GM19239 (cell line): ENCODE measurements around the gene EIF4EBP2.

Experiments used
- DNase-seq: peaks from one replicate; pipeline ENCODE4 v3.0.0; 2011; ENCODE audit warnings: low spot score; ENCODE audit not compliant: insufficient read length
- FAIRE-seq: peaks from 2 replicates; lab custom pipeline; 2011; peaks lifted over from hg19 to GRCh38; lab: Jason Lieb, UNC

EIF4EBP2 gene

DNA sequence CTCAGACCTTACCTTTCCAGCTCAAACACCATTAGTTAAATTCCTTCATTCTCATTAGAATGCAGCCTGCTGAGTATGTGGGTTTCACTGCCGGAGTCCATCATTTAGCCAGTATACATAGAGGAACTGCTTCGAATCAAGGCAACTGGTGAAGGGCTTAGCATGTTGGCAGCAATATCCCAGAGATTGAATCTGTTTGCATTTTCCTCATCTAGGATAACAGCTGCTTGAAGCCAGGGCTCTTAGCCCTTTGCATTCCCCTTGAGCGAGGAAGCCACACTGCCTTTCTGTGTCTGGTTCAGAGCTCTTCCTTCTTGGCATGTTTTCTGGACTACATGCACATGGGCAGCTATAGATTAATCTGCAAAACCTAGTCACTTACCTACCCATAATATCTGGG, 22.9 kb downstream of the EIF4EBP2 start:
- FAIRE-seq (no peak), DNase-seq (no peak)

DNA sequence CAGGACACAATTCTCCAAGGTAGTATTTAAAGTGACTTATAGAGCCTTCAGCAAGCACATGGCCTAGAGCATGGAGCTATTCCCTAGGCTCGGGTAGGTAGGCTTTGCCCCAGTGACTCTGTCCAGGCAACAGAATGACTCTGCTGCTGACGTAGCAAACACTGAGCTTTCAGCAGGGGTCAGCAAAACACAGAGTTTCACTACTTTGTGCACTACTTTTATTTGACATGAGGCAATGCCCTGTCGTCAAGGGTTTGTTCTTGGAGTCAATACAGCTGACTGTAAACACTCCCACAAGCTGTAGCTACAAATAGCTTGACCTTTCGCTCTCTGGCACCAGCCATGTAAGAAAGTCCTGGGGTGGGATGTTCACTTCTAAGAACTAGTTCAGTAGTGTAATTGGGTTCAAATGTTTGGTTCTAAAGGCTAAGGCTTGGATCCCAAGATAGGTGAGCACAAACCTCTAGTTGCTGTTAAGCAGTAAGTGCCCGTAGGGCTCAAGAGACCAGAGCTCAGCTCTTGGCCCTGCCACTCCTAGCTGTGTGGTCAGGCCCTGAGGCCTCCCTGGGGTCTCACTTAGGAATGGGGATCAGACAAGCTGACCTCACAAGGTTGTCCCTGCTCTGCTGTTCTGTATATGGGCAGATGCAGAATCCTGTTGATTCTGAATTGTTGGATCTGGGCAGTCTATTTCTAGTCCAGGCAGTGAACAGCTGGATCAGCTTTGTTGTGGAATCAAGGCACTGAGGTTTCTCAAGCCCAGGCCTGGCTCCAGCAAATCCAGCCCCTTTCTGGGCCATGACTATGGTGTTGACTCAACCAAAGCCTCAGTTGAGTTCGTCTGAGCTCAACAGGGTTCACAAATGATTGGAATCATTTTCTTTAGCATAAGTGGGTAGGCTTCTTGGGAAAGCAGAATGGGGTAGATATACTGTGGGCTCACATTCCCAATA, 26.8 kb downstream of the EIF4EBP2 start:
- FAIRE-seq (no peak), DNase-seq (no peak)

DNA sequence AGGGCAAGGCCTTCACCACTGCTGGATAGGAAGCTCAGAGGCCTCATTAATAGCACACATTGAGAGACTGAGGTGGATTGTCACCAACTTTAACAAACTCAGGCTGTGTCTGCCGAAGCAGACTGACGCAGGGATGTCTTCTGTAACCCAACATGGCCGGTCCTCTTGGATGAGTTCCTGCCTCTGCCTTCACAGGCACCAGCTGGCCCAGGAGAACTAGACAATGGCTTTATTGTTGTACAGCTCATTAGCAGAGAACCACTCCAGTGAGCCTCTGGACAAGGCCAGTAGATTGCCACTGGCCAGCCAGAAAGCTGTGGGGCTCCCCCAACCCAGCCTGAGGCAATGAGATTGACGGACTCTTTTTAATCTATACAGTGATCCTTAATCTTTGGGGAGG, 28.2 kb downstream of the EIF4EBP2 start:
- no peak for FAIRE-seq

DNA sequence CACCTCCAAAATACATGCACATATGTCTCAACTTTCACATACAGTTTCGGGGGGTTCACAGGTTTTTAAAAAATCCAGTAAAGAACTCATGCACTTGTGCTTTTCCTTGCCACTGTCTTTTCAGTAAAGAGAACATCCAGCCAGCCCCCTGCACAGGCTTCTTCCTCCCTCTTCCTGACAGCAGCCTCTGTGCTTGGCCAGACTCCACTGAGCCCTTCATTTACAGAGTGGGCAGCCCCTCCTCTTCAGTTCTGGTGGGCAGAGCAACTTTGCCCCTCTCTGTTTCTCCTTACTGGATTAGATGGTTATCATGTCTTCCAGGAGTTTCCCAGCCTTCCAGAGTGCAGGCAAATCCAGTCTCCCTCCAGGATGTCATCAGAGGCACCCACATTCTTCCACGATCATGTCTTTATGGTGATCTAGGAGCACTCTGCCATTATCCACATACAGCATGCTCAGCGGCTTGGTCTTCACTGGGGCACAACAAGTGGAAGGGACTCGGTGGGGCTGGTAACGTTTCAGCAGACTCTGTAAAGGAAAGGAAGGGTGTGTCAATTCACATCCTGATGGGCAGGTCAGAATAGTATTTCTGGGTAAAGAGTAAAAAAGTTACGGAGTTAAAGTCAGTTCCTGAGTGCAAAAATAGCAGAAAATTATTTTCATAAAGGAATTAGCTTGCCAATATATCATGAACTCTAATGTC, 28.8 kb downstream of the EIF4EBP2 start:
- no peak for FAIRE-seq
- DNase-seq = no peak

More for the DNA sequence above, 28.2 kb downstream of the EIF4EBP2 start:
- DNase-seq = no peak

GRCh38 chr10:70433581-70434280, 29.8 kb downstream of the EIF4EBP2 start:
- no peak for DNase-seq
- FAIRE-seq = no peak

- DNase-seq (no peak), FAIRE-seq (no peak)
Observed at GRCh38 chr10:70435241-70436085, 31.5 kb downstream of the EIF4EBP2 start.

- no peak for DNase-seq
- no peak for FAIRE-seq
Observed at GRCh38 chr10:70437721-70438120, 33.8 kb downstream of the EIF4EBP2 start.

GRCh38 chr10:70440296-70441160, 36.6 kb downstream of the EIF4EBP2 start:
- DNase-seq (no peak), FAIRE-seq (no peak)

- FAIRE-seq (no peak), DNase-seq (no peak)
Observed at GRCh38 chr10:70441161-70441894, 37.4 kb downstream of the EIF4EBP2 start, which contains the start of gene NODAL. Gene NODAL, minus strand, starts transcription at chr10:70441681. Its CDS starts 14 bp downstream, at chr10:70441667.

- no peak for FAIRE-seq
Observed at GRCh38 chr10:70441895-70442309, 38.0 kb downstream of the EIF4EBP2 start.

GRCh38 chr10:70442332-70442988, 38.5 kb downstream of the EIF4EBP2 start:
- DNase-seq = no peak
- FAIRE-seq = no peak

More at GRCh38 chr10:70441895-70442309, 38.0 kb downstream of the EIF4EBP2 start:
- DNase-seq = no peak

GRCh38 chr10:70444744-70445143, 40.8 kb downstream of the EIF4EBP2 start:
- no peak for FAIRE-seq
- DNase-seq = no peak

DNA sequence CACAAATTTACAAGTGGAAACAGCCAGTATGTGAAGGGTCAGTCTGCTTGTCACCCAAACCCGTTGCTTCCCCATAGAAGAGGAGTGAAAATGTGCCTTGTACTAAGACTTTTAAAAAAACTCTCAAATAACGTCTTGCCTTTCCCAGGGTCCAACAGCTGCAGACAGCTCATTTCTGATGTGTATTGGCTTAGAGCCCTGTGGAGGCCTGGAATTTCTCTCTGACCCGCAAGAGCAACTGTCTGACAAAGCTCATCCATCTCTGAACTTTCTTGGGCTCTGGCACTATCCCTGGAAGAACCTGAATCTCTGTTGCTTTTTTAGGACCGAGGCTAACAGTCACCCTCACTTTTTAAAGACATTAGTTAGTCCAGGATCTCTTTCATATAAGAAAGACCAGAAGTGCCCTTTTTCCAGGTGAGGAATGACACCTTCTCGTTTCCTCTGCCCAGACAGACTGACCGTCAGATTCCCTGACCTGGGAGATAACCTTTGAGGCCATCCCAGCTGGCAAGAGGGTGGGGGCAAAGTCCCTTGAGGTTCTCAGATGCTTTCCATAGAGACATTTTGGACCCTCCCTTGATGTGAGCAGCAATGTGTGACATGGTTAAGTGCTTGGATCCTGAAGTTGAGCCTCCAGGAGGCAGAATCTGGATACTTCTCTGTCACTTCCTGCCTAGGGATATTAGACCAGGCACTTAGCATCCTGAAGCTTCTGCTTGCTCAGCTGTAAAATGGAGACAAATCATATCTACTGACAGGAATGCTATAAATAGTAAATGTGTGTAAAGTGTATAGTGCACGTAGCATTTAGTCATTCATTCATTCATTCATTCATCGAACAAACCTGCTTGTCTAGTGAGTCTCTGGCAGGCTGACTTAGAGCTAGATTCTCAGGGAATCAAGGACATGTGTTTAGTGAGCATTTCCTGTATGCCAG, 42.0 kb downstream of the EIF4EBP2 start:
- no peak for FAIRE-seq
- DNase-seq = no peak

DNA sequence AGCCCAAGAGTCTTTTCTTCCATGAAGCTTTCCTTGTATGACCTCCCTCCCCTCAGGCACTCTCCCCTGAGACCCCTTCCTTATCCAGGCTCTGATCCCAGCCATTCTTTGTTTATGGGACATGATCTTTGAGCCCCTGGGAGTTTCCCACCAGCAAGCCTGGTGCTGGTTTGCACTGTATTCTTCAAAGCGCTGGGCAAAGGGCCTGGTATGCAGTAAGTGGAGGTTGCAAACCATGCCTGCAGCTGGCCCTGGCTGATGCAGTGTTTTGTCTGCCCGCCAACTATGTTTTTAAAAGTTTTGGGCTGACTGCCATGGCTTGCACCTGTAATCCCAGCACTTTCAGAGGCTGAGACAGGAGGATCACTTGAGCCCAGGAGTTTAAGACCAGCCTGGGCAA, 44.3 kb downstream of the EIF4EBP2 start:
- DNase-seq (no peak), FAIRE-seq (no peak)

DNA sequence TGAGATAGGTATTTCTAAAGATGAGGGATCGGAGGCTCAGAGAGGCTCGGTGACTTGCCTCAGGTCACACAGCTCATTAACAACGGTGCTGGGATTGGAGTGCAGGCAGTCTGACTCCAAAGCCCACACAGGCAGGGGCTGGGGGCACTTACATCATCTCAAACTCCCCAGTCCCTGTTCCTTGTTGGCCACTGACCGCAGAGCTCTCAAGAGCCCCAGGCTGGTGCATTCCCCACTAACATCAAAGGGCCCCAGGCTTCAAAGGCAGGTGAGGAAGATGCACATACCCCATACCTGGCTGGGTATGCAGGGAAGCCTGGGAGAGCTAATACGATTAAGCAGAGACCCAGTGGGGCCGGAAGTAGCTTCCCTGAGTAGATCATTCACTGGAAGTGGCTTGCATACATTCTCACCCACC, 51.3 kb downstream of the EIF4EBP2 start:
- no peak for DNase-seq
- FAIRE-seq = no peak

DNA sequence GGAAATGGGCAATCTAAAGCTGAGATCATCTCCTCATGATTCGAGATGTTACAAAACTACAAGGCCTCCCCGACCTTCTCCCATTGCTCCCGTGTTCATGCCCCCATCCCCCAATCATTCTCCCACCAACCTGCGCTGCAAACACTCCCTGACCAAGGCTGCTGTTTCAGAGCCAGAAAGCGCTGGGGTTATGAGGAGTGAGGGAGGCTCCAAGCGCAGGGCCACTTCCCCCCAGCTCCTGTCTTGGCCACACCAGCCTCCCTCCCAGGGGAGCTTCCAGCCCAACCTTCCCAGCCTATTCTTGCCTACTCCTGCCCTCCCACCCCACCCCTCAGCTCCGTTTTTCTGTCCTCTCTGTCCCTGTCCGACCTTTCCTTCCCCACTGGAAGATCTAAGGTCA, 52.2 kb downstream of the EIF4EBP2 start:
- DNase-seq (no peak), FAIRE-seq (no peak)
